GM20000 (cell line): Measurements from ENCODE around the gene BAK1.

Experiments
- DNase-seq: peaks from one replicate; pipeline ENCODE4 v3.0.0; 2012; ENCODE audit warnings: low spot score
- TF ChIP-seq, protein P1 (sequence below): IDR thresholded peaks from 2 replicates; pipeline ENCODE4 v1.5.1; 2012; ENCODE audit warnings: mild to moderate bottlenecking, control low read depth; ENCODE audit errors: extremely low read depth, missing control alignments

BAK1 gene

DNA sequence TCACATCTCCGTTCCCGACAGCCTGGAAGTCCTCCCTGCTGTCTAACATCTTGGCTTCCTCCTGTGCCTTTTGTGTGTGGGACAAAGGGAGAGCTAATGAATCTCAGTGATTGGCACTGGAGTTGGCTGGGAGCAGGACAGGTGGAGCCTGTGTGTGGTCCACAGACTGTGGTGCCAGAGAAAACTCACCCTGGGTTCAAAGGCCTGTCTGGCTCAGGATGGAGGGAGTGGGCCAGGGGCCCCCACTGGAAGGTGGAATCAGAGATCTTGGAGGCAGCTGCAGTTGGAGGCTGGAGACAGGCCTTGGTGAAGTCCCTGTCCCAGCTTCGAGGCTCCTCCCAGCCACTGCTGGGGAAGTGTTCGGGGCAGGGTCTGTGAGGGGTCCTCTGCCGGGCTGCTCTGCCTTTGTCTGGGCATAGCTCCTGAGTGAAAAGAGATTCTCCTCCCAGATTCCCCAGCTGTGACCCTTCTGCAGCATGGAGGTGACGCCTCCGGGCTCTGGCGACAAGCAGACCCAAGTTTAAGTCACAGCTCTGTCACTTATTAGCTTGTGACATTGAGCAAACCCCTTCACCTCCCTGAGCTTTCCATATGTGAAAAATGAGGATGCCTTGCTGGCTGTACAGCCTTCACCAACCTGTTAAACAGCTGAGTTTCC lies 27.2 kb upstream of the BAK1 start:
- TF ChIP-seq, protein P1, sequence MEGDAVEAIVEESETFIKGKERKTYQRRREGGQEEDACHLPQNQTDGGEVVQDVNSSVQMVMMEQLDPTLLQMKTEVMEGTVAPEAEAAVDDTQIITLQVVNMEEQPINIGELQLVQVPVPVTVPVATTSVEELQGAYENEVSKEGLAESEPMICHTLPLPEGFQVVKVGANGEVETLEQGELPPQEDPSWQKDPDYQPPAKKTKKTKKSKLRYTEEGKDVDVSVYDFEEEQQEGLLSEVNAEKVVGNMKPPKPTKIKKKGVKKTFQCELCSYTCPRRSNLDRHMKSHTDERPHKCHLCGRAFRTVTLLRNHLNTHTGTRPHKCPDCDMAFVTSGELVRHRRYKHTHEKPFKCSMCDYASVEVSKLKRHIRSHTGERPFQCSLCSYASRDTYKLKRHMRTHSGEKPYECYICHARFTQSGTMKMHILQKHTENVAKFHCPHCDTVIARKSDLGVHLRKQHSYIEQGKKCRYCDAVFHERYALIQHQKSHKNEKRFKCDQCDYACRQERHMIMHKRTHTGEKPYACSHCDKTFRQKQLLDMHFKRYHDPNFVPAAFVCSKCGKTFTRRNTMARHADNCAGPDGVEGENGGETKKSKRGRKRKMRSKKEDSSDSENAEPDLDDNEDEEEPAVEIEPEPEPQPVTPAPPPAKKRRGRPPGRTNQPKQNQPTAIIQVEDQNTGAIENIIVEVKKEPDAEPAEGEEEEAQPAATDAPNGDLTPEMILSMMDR = no peak
- DNase-seq = no peak

DNA sequence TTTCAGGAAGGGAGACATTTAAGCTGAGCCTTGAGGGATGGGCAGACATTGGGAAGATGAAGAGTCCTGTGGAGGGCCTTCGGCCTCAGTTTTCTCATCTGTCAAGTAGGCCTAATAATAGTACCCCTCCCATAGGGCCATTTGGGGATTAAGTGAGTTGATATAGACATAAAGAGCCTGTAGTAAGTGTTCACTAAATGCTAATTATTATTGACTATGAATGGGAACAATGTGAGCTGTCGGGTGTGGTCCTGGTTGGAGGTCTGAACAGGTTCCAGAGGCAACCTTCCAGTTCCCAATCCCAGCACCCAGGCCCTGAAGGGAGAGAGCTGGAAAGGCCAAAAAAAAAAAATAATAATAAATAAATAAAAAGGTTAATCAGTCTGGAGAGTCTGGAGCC lies 26.6 kb upstream of the BAK1 start:
- TF ChIP-seq, protein P1 = no peak
- no peak for DNase-seq

DNA sequence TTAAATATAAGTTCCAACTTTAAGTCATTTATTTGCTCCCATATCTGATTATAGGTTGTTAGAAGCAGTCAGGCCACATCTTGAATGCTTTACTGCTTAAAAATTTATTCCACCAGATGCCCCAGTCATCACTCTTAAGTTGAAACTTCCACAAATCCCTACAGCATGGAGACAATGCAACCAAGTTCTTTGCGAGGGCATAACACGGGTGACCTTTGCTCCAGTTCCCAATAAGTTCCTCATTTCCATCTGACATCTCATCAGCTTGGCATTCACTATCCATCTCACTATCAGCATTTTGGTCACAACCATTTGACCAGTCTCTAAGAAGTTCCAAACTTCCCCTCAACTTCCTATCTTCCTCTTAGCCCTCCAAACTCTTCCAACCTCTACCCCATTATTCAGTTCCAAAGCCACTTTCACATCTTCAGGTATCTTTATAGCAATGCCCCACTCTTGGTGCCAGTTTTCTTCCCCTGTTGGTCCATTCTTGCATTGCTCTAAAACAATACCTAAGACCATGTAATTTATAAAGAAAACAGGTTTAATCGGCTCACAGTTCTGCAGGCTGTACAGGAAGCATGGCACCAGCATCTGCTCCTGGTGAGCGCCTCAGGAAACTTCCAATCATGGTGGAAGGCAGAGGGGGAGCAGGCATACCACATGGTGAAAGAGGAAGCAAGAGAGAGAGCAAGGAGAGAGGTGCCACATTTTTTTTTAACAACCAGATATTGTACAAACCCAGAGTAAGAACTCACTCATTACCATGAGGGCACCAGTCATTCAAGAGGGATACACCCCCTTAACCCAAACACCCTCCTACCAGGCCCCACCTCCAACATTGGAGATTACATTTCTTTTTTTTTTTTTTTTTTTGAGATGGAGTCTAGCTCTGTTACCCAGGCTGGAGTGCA lies 25.1 kb upstream of the BAK1 start:
- TF ChIP-seq, protein P1 = no peak
- no peak for DNase-seq

DNA sequence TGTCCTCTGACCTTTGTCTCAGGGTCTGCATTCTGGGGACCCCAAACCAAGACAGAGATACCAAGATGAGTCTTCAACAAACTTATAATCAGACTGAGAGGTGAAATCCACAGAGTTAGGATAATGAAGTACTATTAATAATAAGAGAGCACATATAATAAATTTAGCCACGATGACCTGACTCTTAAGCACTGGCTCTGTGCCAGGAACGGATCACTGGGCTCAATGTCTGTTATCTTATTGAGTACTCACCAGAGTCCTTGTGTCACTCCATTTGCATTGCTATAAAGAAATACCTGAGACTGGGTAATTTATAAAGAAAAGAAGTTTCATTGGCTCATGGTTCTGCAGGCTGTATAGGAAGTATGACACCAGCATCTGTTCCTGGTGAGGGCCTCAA lies 22.1 kb upstream of the BAK1 start:
- TF ChIP-seq, protein P1 = no peak
- DNase-seq = no peak

DNA sequence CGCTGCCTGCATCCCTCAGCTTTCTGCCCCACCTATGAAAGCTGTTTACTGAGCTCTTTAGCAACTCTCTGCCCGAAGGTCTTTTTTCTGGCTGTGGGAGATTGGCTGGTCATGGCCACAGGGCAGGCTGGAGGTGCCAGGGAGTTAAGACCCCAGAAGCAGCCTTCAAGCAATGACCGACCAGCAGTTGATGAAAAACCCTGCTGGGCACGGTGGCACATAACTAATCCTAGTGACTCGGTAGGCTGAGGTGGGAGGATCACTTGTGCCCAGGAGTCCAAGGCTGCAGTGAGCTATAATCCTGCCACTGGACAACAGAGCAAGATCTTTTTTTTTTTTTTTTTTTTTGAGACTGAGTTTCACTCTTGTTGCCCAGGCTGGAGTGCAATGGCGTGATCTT lies 20.7 kb upstream of the BAK1 start:
- DNase-seq = no peak
- TF ChIP-seq, protein P1 = no peak

DNA sequence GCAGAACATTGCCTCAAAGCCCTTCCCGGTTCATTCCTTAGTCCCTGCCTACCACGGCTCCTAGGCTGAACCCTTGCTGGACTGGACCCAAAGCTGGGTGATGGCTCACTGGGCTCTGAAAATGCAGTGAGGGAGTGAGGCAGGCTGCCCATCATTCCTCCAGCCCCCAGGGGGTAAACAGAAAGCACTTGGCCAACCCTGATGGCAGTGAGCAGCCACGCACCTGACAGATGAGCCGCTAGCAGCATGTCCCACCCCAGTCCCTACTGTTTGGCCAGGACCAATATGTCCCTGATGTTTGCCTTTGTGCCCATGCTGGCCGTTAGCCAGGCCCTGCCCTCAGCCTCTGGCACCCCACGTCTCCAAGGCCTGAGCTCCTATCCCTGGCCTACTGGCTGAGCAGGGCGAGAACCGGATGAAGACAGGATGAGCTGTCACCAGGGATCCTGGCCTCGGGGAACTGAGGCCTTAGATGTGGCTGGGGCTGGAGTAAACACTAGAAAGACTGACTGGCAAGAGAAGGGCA lies 19.4 kb upstream of the BAK1 start:
- DNase-seq = no peak
- TF ChIP-seq, protein P1 = no peak
